ENCODE results near the gene MANSC1. TPM values are rescaled to one million over a fixed set of nuclear protein-coding genes. Genes with fewer than 3 reads are reported as not detected.
A peak's percentile ranks its signal among the peaks of the same experiment; 100 is the strongest.

MANSC1 gene
- total RNA-seq, 1 donor from 2014 or later = 5.6 TPM

DNA sequence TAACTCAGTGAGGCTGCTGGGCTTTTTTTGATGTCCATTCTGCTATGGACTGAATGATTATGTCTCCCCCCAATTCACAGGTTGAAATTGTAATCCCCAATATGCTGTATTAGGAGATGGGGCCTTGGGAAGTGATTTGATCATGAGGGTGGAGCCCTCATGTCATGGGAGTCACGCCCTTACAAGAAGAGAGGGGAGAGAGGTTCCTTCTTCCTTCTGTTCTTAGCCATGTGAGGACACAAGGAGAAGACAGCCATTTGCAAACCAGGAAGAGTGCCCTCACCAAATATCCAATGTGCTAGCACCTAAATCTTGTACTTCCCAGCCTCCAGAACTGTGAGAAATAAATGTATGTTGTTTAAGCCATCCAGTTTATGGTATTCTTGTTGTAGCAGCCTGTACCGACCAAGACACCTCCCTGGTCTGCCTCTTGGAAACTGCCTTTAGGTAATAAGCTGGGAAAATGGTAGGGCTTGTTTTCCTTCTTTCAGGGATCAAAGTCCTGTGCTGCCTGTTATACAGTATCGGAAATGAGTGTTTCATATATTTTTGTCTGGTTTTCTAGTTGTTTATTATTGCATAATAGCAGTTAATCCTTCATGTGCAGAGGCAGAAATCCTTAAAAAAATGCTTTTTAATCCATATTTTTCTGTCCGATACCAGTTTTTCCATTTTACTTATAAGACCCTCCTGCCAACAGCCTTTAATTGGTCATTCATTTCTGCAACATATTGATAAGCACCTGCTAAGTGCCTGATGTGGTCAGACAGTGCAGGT lies 23.1 kb upstream of the MANSC1 start:
- no peaks in the 10 kb centered on the region for H3K36me3 Mint-ChIP-seq (ENCODE audit: low read depth)
- no peak overlapping the region for H3K4me3 Mint-ChIP-seq
- H3K9me3 Mint-ChIP-seq = no peaks in the 10 kb centered on the region
- H3K27ac Mint-ChIP-seq (ENCODE audit: unreplicated experiment) = no peak overlapping the region
- no peak for DNase-seq (ENCODE audit: low read depth, low spot score)
- TF ChIP-seq, protein P1, sequence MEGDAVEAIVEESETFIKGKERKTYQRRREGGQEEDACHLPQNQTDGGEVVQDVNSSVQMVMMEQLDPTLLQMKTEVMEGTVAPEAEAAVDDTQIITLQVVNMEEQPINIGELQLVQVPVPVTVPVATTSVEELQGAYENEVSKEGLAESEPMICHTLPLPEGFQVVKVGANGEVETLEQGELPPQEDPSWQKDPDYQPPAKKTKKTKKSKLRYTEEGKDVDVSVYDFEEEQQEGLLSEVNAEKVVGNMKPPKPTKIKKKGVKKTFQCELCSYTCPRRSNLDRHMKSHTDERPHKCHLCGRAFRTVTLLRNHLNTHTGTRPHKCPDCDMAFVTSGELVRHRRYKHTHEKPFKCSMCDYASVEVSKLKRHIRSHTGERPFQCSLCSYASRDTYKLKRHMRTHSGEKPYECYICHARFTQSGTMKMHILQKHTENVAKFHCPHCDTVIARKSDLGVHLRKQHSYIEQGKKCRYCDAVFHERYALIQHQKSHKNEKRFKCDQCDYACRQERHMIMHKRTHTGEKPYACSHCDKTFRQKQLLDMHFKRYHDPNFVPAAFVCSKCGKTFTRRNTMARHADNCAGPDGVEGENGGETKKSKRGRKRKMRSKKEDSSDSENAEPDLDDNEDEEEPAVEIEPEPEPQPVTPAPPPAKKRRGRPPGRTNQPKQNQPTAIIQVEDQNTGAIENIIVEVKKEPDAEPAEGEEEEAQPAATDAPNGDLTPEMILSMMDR (conservative IDR thresholded peaks at IDR 0.05) = no peak
- H3K4me1 Mint-ChIP-seq = peaks cover 4% of the 10 kb centered on the region
- no peaks in the 10 kb centered on the region for H3K27me3 Mint-ChIP-seq (ENCODE audit: low read depth)

DNA sequence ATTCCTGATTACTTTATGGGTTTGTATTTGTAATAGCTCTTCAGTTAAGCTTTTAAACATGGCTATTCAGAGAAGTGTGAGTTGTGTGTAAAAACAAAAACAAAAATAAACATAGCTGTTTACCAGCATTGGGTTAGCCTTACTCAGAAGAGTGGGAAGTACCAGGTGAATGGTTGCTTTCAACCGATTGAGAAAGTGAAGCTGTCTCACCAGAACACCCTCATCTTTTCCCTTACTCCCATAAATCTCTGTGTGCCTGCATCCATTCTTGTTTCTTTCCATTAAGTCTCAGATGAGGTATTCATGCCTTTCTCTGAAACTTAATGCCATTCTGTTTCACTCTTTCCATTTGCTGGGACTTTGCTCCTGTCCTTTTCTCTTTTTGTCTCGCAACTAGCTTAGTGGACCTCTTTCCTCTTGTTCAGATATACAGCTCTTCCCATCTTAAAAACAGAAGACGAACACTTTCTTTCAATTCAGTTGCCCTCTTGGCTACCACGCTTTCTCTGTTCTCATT lies 17.5 kb upstream of the MANSC1 start:
- no peak overlapping the region for H3K27ac Mint-ChIP-seq (ENCODE audit: unreplicated experiment)
- no peak overlapping the region for H3K4me3 Mint-ChIP-seq
- DNase-seq (ENCODE audit: low read depth, low spot score) = no peak

DNA sequence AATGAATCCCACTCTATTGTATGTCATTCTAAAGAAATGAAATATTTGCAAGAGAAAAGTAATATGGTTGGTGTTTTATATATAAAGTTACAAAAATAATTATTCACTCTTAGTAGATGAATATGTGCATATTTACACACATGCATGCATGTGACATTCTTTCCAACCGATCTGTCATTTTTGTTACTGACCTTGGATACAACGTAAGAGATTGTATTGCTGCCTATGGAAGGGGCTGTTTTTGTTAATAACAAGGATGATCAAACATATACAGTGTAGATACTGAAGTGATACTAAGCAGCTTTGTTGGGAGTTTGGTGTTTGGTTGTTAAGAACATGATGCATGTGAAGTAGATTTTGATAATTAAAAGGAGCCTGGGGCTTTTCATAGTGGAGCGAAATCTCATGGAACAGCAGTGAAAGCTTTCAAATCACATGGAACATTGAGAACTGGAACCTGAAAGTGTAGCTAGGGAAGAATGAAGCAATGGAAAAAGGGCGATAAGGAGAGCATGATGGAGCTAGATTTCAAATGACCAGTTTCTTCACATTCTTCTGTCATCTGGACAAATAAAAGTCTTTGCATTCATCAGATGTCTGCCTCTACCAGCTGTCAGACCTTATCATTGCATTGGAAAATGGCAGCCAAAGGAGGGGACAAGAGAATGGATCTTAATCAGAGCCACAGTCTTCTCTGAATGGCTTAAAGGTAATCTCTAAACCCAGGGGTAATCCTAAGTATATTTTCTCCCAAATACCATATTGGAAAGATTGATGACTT lies 16.8 kb upstream of the MANSC1 start:
- no peak for DNase-seq (ENCODE audit: low read depth, low spot score)
- no peak overlapping the region for H3K27ac Mint-ChIP-seq (ENCODE audit: unreplicated experiment)

More for the DNA sequence above, 17.5 kb upstream of the MANSC1 start:
- TF ChIP-seq, protein P1 (conservative IDR thresholded peaks at IDR 0.05) = no peak
- H3K9me3 Mint-ChIP-seq = no peaks in the 10 kb centered on the region
- H3K27me3 Mint-ChIP-seq (ENCODE audit: low read depth) = no peaks in the 10 kb centered on the region
- H3K36me3 Mint-ChIP-seq (ENCODE audit: low read depth) = peaks cover 2% of the 10 kb centered on the region
- H3K4me1 Mint-ChIP-seq = peaks cover 17% of the 10 kb centered on the region

DNA sequence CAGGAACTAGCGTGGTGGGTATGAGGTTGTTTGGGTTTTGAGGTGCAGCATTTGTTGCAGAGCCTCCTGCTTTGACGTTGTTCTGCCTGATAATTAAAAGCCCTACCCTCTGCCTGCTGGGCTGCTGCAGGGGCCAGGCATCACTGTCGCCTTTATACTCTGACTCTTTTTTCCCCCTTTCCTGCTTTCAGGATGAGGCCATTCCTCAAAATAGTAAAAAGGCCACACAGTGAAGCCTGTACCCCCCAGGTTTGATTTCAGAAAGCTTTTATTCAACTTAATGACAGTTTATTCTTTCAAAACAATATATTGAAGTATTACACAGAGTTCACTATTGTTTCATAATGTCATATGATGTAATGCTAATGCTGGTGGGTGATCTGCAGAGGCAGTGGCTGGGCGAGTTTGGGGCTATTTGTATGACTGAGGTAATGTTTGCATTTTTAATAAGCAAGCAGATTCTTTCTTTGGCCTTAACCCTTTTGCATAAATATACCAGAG lies 15.9 kb upstream of the MANSC1 start:
- H3K27me3 Mint-ChIP-seq (ENCODE audit: low read depth) = no peaks in the 10 kb centered on the region
- TF ChIP-seq, protein P1 (conservative IDR thresholded peaks at IDR 0.05) = no peak
- no peak for DNase-seq (ENCODE audit: low read depth, low spot score)
- H3K4me1 Mint-ChIP-seq = peaks cover 17% of the 10 kb centered on the region
- peak overlapping the region; percentile 3 for H3K4me3 Mint-ChIP-seq
- H3K36me3 Mint-ChIP-seq (ENCODE audit: low read depth) = peaks cover 2% of the 10 kb centered on the region
- no peaks in the 10 kb centered on the region for H3K9me3 Mint-ChIP-seq
- H3K27ac Mint-ChIP-seq (ENCODE audit: unreplicated experiment) = no peak overlapping the region

More for the DNA sequence above, 16.8 kb upstream of the MANSC1 start:
- peaks cover 2% of the 10 kb centered on the region for H3K36me3 Mint-ChIP-seq (ENCODE audit: low read depth)
- TF ChIP-seq, protein P1 (conservative IDR thresholded peaks at IDR 0.05) = no peak
- H3K4me1 Mint-ChIP-seq = peaks cover 17% of the 10 kb centered on the region
- H3K4me3 Mint-ChIP-seq = no peak overlapping the region
- no peaks in the 10 kb centered on the region for H3K9me3 Mint-ChIP-seq
- no peaks in the 10 kb centered on the region for H3K27me3 Mint-ChIP-seq (ENCODE audit: low read depth)

DNA sequence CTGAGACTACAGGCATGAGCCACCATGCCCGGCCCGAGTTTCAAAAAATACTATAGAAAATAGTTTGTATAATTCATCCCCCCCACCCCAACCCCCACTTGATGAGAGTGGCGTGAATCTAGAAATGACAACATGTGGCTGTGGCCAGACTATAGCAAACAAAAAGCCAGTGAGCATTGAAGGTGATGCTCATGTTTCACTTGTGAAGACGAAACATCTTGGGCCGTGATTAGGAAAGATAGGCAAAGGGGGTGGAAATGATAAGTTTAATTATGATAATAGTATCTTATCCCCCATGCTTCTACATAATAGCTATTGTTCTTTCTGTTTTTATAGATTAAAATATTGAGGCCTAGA lies 15.4 kb upstream of the MANSC1 start:
- Mint-ChIP-seq H3K36me3 (ENCODE audit: low read depth) (peaks cover 2% of the 10 kb centered on the region), H3K27ac (ENCODE audit: unreplicated experiment) (no peak overlapping the region), H3K9me3 (no peaks in the 10 kb centered on the region), H3K4me3 (no peak overlapping the region), H3K4me1 (peaks cover 17% of the 10 kb centered on the region), H3K27me3 (ENCODE audit: low read depth) (no peaks in the 10 kb centered on the region)
- no peak for DNase-seq (ENCODE audit: low read depth, low spot score)
- TF ChIP-seq, protein P1 (conservative IDR thresholded peaks at IDR 0.05) = no peak
